Measurements from ENCODE around the gene SPOCK1.

- TF ChIP-seq CTCF (IDR thresholded peaks at IDR 0.05; ENCODE audit: insufficient read depth, low read length): no peak
- TF ChIP-seq REST (IDR thresholded peaks at IDR 0.05; ENCODE audit: insufficient replicate concordance, low read depth): no peak
- no peak for TF ChIP-seq POLR2AphosphoS5 (IDR thresholded peaks at IDR 0.05; ENCODE audit: low read depth)
- no peak for TF ChIP-seq SPI1 (IDR thresholded peaks at IDR 0.05; ENCODE audit: borderline replicate concordance, low read depth)
- no peak for TF ChIP-seq GABPA (IDR thresholded peaks at IDR 0.05; ENCODE audit: low read depth)
Measured at GRCh38 chr5:137496919-137497318, 2.2 kb downstream of the SPOCK1 start.

Data from HL-60 (cell line).